Left lung (tissue), 10 donors: Measurements from ENCODE around the gene CLSTN3. TPM values are rescaled to one million over a fixed set of nuclear protein-coding genes. Genes with fewer than 3 reads are reported as not detected.

Source experiments
- ATAC-seq: fragments of 200-7000 bp; cut with Tn5 transposase; one replicate; pipeline ENCODE4 v1.9.1; 2020; ENCODE audit warnings: moderate library complexity
- DNase-seq, 4 donors: peaks; one replicate each; pipeline ENCODE4 v3.0.0-alpha.2; 2013 to 2020
- H3K27ac ChIP-seq, 2 donors: fragments of 200-600 bp; sonication (generic) in 1 of 2; one replicate each; pipeline versions ENCODE4 v1.5.0 to v1.8.0; 2020 to 2021
- H3K27me3 ChIP-seq, 2 donors: fragments of 200-600 bp; sonication (generic) in 1 of 2; one replicate each; pipeline versions ENCODE4 v1.5.0 to v1.8.0; 2020 to 2021
- H3K36me3 ChIP-seq, 2 donors: fragments of 200-600 bp; sonication (generic) in 1 of 2; one replicate each; pipeline versions ENCODE4 v1.5.0 to v1.8.0; 2020 to 2021
- H3K4me1 ChIP-seq, 2 donors: fragments of 200-600 bp; one replicate each; pipeline ENCODE4 v1.8.0; 2021
- H3K4me3 ChIP-seq, 2 donors: fragments of 200-600 bp; sonication (generic) in 1 of 2; one replicate each; pipeline versions ENCODE4 v1.5.0 to v1.8.0; 2020 to 2021; ENCODE audit warnings: mild to moderate bottlenecking in 1 of 2
- H3K9me3 ChIP-seq, 2 donors: fragments of 200-600 bp; sonication (generic) in 1 of 2; one replicate each; pipeline versions ENCODE4 v1.5.0 to v1.8.0; 2020 to 2021
- intact Hi-C, 2 donors: fragments of 100-400 bp; cut with DNase I; formaldehyde crosslinking; loops; one replicate each; pipeline versions ENCODE4 v1.11.2 to v1.14.2; 2022
- polyA plus RNA-seq, 6 donors: library from polyadenylated mRNA; unstranded; fragments of 120-200 nt; gene quantifications; one replicate each; pipeline ENCODE4 v1.2.1, GENCODE V29; 2013; ENCODE audit not compliant: insufficient read length in 6 of 6
- total RNA-seq, 2 donors: library from RNA; stranded (reverse); fragmentation: NEBNext Ultra II Directional; extraction: Animal tissue kit (Norgen Biotek cat#: 25700); gene quantifications; one replicate each; pipeline ENCODE4 v1.2.1, GENCODE V29; 2021
- TF ChIP-seq, protein P1 (sequence below), 2 donors: fragments of 200-600 bp; sonication (generic) in 1 of 2; IDR thresholded peaks; one replicate each; pipeline versions ENCODE4 v1.5.0 to v1.8.0; 2021; ENCODE audit warnings: antibody characterized with exemption in 2 of 2
- donor health status: DM: no; HTN: yes; CAD: no.
- donor health status: DM: no; HTN: no; CAD: no.

The CLSTN3 gene
- total and polyA plus RNA-seq, 8 donors: 30.3 to 80.9 (median 63.0) TPM

DNA sequence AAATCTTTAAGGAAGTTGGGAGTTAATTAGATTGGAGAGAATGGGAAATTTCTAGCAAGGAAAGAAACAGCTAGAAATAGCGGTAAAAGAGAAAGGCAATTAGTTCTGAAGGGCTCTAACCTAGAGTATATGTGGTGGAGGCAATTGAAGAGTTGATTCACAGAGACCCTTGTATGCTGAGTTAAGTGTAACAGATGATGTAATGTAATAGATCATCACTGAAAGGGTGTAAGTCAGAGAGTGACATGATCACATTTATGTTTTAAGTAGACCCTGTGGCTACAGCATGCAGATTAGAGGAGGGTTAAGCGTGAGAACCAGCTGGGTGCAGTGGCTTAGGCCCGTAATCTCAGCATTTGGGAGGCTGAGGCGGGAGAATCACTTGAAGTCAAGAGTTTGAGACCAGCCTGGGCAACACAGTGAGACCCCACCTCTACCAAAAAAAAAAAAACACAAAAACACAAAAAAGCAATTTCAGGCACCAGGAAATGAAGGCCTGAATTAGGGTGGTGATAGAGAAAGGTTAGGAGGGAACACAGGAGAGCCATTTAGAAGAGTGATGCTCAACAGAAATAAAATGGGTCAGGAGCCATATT is 4.4 kb upstream of the CLSTN3 start:
- ATAC-seq: no peak
- no peak for DNase-seq
- Histone ChIP-seq H3K4me3 (no peak overlapping the region), H3K27ac (no peak overlapping the region), H3K9me3 (no peaks in the 10 kb centered on the region), H3K27me3 (peaks cover 0 to 22% of the 10 kb centered on the region in 2 donors), H3K36me3 (no peaks in the 10 kb centered on the region), H3K4me1 (peaks cover 5 to 29% of the 10 kb centered on the region in 2 donors)
- intact Hi-C loops: no loop called here
- TF ChIP-seq, protein P1, sequence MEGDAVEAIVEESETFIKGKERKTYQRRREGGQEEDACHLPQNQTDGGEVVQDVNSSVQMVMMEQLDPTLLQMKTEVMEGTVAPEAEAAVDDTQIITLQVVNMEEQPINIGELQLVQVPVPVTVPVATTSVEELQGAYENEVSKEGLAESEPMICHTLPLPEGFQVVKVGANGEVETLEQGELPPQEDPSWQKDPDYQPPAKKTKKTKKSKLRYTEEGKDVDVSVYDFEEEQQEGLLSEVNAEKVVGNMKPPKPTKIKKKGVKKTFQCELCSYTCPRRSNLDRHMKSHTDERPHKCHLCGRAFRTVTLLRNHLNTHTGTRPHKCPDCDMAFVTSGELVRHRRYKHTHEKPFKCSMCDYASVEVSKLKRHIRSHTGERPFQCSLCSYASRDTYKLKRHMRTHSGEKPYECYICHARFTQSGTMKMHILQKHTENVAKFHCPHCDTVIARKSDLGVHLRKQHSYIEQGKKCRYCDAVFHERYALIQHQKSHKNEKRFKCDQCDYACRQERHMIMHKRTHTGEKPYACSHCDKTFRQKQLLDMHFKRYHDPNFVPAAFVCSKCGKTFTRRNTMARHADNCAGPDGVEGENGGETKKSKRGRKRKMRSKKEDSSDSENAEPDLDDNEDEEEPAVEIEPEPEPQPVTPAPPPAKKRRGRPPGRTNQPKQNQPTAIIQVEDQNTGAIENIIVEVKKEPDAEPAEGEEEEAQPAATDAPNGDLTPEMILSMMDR (IDR thresholded peaks at IDR 0.05): no peak

- no peak for DNase-seq
- Histone ChIP-seq H3K4me1 (peaks cover 5 to 36% of the 10 kb centered on the region in 2 donors), H3K27me3 (peaks cover 0 to 36% of the 10 kb centered on the region in 2 donors), H3K4me3 (peak overlapping the region in 1 of 2 donors; percentile 7), H3K9me3 (no peaks in the 10 kb centered on the region), H3K36me3 (no peaks in the 10 kb centered on the region), H3K27ac (no peak overlapping the region)
- no peak for ATAC-seq
- TF ChIP-seq, protein P1 (IDR thresholded peaks at IDR 0.05): no peak
- intact Hi-C loops: no loop called here
Measured at GRCh38 chr12:7127916-7128626, 2.1 kb upstream of the CLSTN3 start.

DNA sequence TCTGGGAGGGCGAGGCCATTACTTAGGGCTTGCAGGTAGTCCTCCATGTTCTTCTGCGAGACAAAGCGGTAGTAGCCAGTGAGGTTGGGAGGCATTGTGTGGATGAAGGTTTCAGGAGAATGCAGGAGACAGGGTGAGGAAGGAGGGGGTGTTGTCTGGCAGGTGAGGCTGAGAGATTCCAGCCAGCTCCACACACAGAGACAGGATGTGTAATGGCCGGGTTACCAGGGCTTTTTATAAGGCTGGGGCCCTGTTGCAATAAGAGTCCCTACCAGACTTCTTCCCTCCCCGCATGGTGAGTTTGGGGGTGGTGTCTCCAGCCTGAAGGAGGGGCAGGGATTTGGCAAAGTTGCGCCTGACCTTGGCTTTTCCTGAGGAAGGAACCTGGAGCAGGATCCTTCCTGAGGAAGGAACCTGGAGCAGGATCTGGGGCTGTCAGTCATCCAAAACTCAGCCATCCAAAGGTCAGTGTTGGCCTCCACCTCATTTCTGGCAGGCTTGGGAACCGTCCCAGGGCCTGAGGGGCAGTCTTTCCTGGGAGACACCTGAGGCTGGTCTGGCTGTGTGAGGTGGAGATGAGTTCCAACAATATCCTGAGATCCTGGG is 1.4 kb upstream of the CLSTN3 start, which contains the start of gene RBP5:
TSS of gene RBP5 (minus strand) at position 209 of the 606 bp plus-strand sequence. CDS start at position 95, 114 bp downstream.
- TF ChIP-seq, protein P1 (IDR thresholded peaks at IDR 0.05): no peak
- intact Hi-C loops: no loop called here
- H3K4me1 ChIP-seq: peaks cover 5 to 28% of the 10 kb centered on the region in 2 donors
- DNase-seq: no peak
- H3K27me3 ChIP-seq: peaks cover 0 to 36% of the 10 kb centered on the region in 2 donors
- peaks cover 0 to 4% of the 10 kb centered on the region in 2 donors for H3K36me3 ChIP-seq
- no peaks in the 10 kb centered on the region for H3K9me3 ChIP-seq
- H3K27ac ChIP-seq: peak within 1 kb of the TSS; percentile 34 to 58
- peak within 1 kb of the TSS; percentile 59 to 63 for H3K4me3 ChIP-seq
- ATAC-seq: no peak

GRCh38 chr12:7129287-7129871 is 792 bp upstream of the CLSTN3 start:
- TF ChIP-seq, protein P1 (IDR thresholded peaks at IDR 0.05): no peak
- intact Hi-C loops: no loop called here
- H3K27ac ChIP-seq: peak overlapping the region; percentile 34 to 58
- ATAC-seq (peak; percentile 2), DNase-seq (peak in 1 of 4 donors; percentile 13)
- H3K4me1 ChIP-seq: peaks cover 5 to 27% of the 10 kb centered on the region in 2 donors
- peak overlapping the region; percentile 59 to 63 for H3K4me3 ChIP-seq
- H3K27me3 ChIP-seq: peaks cover 0 to 36% of the 10 kb centered on the region in 2 donors
- no peaks in the 10 kb centered on the region for H3K9me3 ChIP-seq
- peaks cover 0 to 10% of the 10 kb centered on the region in 2 donors for H3K36me3 ChIP-seq
